SK-N-SH (cell line): ENCODE data around the gene PTGDS. TPM values are rescaled to one million over a fixed set of nuclear protein-coding genes. Genes with fewer than 3 reads are reported as not detected.
"Not testable (repeated sequence)": the region's sequence is repeated elsewhere in the genome, so short reads cannot be mapped to it uniquely, and the experiment has no call there.

Experiments
- CTCF ChIA-PET: fragments of 300-600, 350-600 bp; formaldehyde crosslinking; extraction: SDS; loops from one replicate; lab custom pipeline; 2021; lab: Yijun Ruan, JAX
- POLR2A ChIA-PET: fragments of 350-600 bp; sonication (Branson Sonifier 250); formaldehyde crosslinking; extraction: SDS; loops from one replicate; lab custom pipeline; 2020; ENCODE audit warnings: antibody characterized with exemption, inconsistent platforms; lab: Yijun Ruan, JAX
- DNase-seq: peaks from one replicate; pipeline ENCODE4 v3.0.0; 2012
- H2AFZ ChIP-seq: fragments of 200-600 bp; sonication (generic); 2 replicates; pipeline ENCODE4 v1.8.1; 2016; ENCODE audit warnings: antibody characterized with exemption, mild to moderate bottlenecking, low read depth
- H3F3A ChIP-seq: fragments of 200-600 bp; sonication (generic); replicated peaks from 2 replicates; pipeline ENCODE3; 2016; ENCODE audit warnings: antibody characterized with exemption, mild to moderate bottlenecking; ENCODE audit not compliant: insufficient read depth
- H3K27ac ChIP-seq, 2 experiments: fragments of 200-500 bp in 1 of 2; fragments of 200-600 bp in 1 of 2; sonication (Bioruptor generic) in 1 of 2; sonication (generic), shearing (Covaris generic) in 1 of 2; 2 replicates each; pipeline versions ENCODE4 v1.5.1 to v1.6.1; 2014 to 2016; ENCODE audit warnings: low read depth in 2 of 2, inconsistent platforms in 1 of 2, low read length in 1 of 2, mild to moderate bottlenecking in 1 of 2, mixed read lengths in 1 of 2
- H3K27me3 ChIP-seq: fragments of 200-600 bp; sonication (generic), shearing (Covaris generic); 2 replicates; pipeline ENCODE4 v1.6.1; 2016; ENCODE audit warnings: mixed run types; ENCODE audit not compliant: insufficient read depth
- H3K36me3 ChIP-seq, 2 experiments: fragments of 200-500 bp in 1 of 2; fragments of 200-600 bp in 1 of 2; sonication (Bioruptor generic) in 1 of 2; sonication (generic) in 1 of 2; replicated peaks in 1 of 2; 2 replicates each; pipeline versions ENCODE3 to v1.5.1; 2014 to 2016; ENCODE audit warnings: low read length in 1 of 2, mild to moderate bottlenecking in 1 of 2; ENCODE audit not compliant: insufficient read depth in 2 of 2, control insufficient read depth in 1 of 2
- H3K4me1 ChIP-seq, 2 experiments: fragments of 200-500 bp in 1 of 2; fragments of 200-600 bp in 1 of 2; sonication (Bioruptor generic) in 1 of 2; sonication (generic), shearing (Covaris generic) in 1 of 2; 2 replicates each; pipeline versions ENCODE4 v1.5.1 to v1.6.1; 2014 to 2016; ENCODE audit warnings: low read depth in 1 of 2, low read length in 1 of 2, mixed run types in 1 of 2; ENCODE audit not compliant: insufficient read depth in 2 of 2, control insufficient read depth in 1 of 2
- H3K4me2 ChIP-seq: fragments of 200-600 bp; sonication (generic), shearing (Covaris generic); 2 replicates; pipeline ENCODE4 v1.6.1; 2017; ENCODE audit warnings: mixed run types
- H3K4me3 ChIP-seq, 2 experiments: fragments of 200-500 bp in 1 of 2; fragments of 200-600 bp in 1 of 2; sonication (Bioruptor generic) in 1 of 2; sonication (generic), shearing (Covaris generic) in 1 of 2; 2 replicates each; pipeline versions ENCODE4 v1.5.1 to v1.8.1; 2014 to 2016; ENCODE audit warnings: low read depth in 2 of 2, inconsistent platforms in 1 of 2, low read length in 1 of 2, mild to moderate bottlenecking in 1 of 2, mixed read lengths in 1 of 2, moderate library complexity in 1 of 2
- H3K79me2 ChIP-seq: fragments of 200-600 bp; sonication (generic); 2 replicates; pipeline ENCODE4 v1.8.1; 2017; ENCODE audit warnings: mild to moderate bottlenecking; ENCODE audit not compliant: insufficient read depth
- H3K9ac ChIP-seq: fragments of 200-600 bp; sonication (generic); 2 replicates; pipeline ENCODE4 v1.6.1; 2017; ENCODE audit warnings: mixed run types
- H3K9me2 ChIP-seq: fragments of 200-600 bp; sonication (generic); 2 replicates; pipeline ENCODE4 v1.6.1; 2017; ENCODE audit warnings: mixed run types
- H3K9me3 ChIP-seq: fragments of 200-600 bp; sonication (generic); 2 replicates; pipeline ENCODE4 v1.6.1; 2017; ENCODE audit warnings: mixed run types, mild to moderate bottlenecking, moderate library complexity
- H4K20me1 ChIP-seq: fragments of 200-600 bp; sonication (generic); 2 replicates; pipeline ENCODE4 v1.6.1; 2017; ENCODE audit warnings: mild to moderate bottlenecking, mixed run types; ENCODE audit not compliant: insufficient read depth
- CHD2 ChIP-seq: fragments of 150-350 bp; IDR thresholded peaks from 2 replicates; pipeline ENCODE4 v1.6.1; 2018; ENCODE audit warnings: low read length; ENCODE audit not compliant: partially characterized antibody
- EZH2phosphoT487 ChIP-seq: fragments of 200-600 bp; sonication (generic); IDR thresholded peaks from 2 replicates; pipeline ENCODE4 v1.6.1; 2017; ENCODE audit warnings: low read depth, mixed run types, mild to moderate bottlenecking, antibody characterized with exemption, moderate library complexity, borderline replicate concordance
- FOSL2 ChIP-seq: IDR thresholded peaks from 2 replicates; pipeline ENCODE4 v1.4.0; 2012; ENCODE audit warnings: low read depth, mild to moderate bottlenecking, moderate library complexity, borderline replicate concordance
- GATA2 ChIP-seq: sonication (generic); formaldehyde crosslinking; IDR thresholded peaks from 2 replicates; pipeline ENCODE4 v1.5.0; 2020; ENCODE audit warnings: mild to moderate bottlenecking, missing genetic modification reagents
- MXI1 ChIP-seq: IDR thresholded peaks from 2 replicates; pipeline ENCODE4 v1.6.1; 2012; ENCODE audit warnings: mild to moderate bottlenecking, low read depth, low read length, improper control_type of control experiment
- NFIC ChIP-seq: IDR thresholded peaks from 2 replicates; pipeline ENCODE4 v1.4.0; 2012; ENCODE audit warnings: borderline replicate concordance
- POLR2AphosphoS5 ChIP-seq: IDR thresholded peaks from 2 replicates; pipeline ENCODE4 v1.6.1; 2012; ENCODE audit warnings: low read depth, low read length
- SIN3A ChIP-seq: IDR thresholded peaks from 2 replicates; pipeline ENCODE4 v1.6.1; 2012; ENCODE audit warnings: low read depth, mild to moderate bottlenecking, low read length, moderate library complexity, borderline replicate concordance
- SMC3 ChIP-seq: IDR thresholded peaks from 2 replicates; pipeline ENCODE4 v1.6.1; 2012; ENCODE audit warnings: low read depth, low read length, improper control_type of control experiment
- TCF12 ChIP-seq: IDR thresholded peaks from 2 replicates; pipeline ENCODE4 v1.4.0; 2012
- WGBS: methylation state at CpG from one replicate; pipeline ENCODE4 v1.1.6; 2017; ENCODE audit warnings: low lambda C conversion rate; 5-methylcytosine and 5-hydroxymethylcytosine counted together
- polyA plus RNA-seq, 3 experiments: library from polyadenylated mRNA; depleted of rRNA; stranded (reverse); fragments of >200 nt; gene quantifications; 2 replicates each; pipeline ENCODE4 v1.2.3, GENCODE V29; 2012
- TF ChIP-seq, protein P1 (sequence below): fragments of 200-600 bp; sonication (generic); IDR thresholded peaks from 2 replicates; pipeline ENCODE4 v1.6.1; 2017; ENCODE audit warnings: antibody characterized with exemption, mild to moderate bottlenecking, moderate library complexity
- TF ChIP-seq, protein P2 (sequence below): IDR thresholded peaks from 2 replicates; pipeline ENCODE4 v1.6.1; 2012; ENCODE audit warnings: mild to moderate bottlenecking, low read depth, low read length, moderate library complexity
- TF ChIP-seq, protein P3 (sequence below): IDR thresholded peaks from 2 replicates; pipeline ENCODE4; 2012
- TF ChIP-seq, protein P4 (sequence below): IDR thresholded peaks from 2 replicates; pipeline ENCODE4 v1.4.0; 2012; ENCODE audit warnings: low read depth, borderline replicate concordance
- TF ChIP-seq, protein P5 (sequence below): fragments of 150-350 bp; IDR thresholded peaks from 2 replicates; pipeline ENCODE4 v1.6.1; 2016; ENCODE audit warnings: mild to moderate bottlenecking, low read depth, low read length

PTGDS gene
- polyA plus RNA-seq, 1 of the 3 experiments (the other 2 are of a cell fraction): not detected

DNA sequence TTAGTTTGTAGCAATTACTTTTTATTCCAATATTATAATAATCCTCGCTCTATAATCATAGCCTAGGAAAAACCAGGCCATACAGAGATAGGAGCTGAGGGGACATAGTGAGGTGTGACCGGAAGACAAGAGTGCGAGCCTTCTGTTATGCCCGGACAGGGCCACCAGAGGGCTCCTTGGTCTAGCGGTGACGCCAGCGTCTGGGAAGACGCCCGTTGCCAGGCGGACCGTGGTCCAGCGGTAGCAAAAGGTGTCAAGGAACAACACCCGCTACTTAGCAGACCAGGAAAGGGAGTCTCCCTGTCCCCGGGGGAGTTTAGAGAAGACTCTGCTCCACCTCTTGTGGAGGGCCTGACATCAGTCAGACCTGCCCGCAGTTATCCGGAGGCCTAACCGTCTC is 27.0 kb downstream of the PTGDS start:
- H4K20me1 ChIP-seq, POLR2A ChIA-PET, H2AFZ ChIP-seq, H3K36me3 ChIP-seq, H3K4me1 ChIP-seq, H3K79me2 ChIP-seq, H3K4me3 ChIP-seq, H3K9me2 ChIP-seq, H3F3A ChIP-seq, H3K4me2 ChIP-seq, H3K27ac ChIP-seq, H3K9ac ChIP-seq, H3K27me3 ChIP-seq, H3K9me3 ChIP-seq, DNase-seq: not testable (repeated sequence)
- CTCF ChIA-PET: interaction anchor here (1.7 to 1.9 kb wide), 2 partner anchors 22 to 31 kb away, joined by 5 to 6 read pairs; no protein-coding TSS in a partner anchor
- peak; percentile 18; the same call in 1 of the 2 replicates for TF ChIP-seq SMC3
- TF ChIP-seq, protein P1, sequence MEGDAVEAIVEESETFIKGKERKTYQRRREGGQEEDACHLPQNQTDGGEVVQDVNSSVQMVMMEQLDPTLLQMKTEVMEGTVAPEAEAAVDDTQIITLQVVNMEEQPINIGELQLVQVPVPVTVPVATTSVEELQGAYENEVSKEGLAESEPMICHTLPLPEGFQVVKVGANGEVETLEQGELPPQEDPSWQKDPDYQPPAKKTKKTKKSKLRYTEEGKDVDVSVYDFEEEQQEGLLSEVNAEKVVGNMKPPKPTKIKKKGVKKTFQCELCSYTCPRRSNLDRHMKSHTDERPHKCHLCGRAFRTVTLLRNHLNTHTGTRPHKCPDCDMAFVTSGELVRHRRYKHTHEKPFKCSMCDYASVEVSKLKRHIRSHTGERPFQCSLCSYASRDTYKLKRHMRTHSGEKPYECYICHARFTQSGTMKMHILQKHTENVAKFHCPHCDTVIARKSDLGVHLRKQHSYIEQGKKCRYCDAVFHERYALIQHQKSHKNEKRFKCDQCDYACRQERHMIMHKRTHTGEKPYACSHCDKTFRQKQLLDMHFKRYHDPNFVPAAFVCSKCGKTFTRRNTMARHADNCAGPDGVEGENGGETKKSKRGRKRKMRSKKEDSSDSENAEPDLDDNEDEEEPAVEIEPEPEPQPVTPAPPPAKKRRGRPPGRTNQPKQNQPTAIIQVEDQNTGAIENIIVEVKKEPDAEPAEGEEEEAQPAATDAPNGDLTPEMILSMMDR: peak; percentile 52
- 45% methylated on average over 13 of the region's 17 CpGs for WGBS

DNA sequence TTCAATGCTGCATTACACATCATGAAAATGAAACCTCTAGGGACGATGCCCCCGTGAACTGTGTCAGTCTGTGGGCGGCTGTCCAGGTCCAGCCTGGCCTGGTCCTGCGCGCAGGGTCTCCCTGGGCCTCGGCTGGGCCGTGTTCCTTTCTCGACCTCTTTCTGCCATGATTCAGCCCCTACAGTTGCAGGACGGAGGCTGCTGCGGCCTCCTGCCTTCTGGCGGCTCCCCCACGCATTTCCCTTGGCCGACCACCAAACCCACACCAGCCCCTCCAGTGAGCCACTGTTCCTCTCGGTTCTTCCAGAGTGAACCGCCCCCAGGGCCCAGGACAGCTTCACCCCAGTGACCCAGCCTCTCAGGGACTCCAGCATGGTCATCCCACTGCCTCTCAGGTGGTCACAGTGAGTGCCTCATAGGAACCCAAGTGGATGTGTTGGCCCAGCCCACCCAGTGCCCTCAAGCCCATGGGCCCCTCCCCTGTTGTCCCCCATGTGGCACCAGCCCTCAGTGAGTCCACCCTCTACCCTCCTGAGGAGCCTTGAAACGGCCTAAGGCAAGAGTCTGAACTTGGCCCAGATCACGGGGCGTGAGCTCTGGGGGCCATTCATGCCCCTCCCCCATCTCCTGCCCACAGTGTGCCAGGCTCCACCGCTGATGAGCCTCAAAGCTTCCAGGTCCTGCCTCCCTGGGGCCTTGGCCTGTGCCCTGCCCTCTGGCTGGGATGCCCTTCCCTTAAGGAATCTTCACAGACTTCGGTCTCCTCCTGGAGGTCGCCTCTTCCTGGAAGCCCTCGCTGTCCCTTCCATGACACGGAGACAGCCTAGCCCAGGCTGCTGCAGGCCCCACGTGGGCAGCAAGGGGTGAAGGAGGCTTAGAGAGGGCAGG is 29.1 kb downstream of the PTGDS start:
- WGBS: 86% methylated on average over 18 of the region's 24 CpGs
- no peaks in the 10 kb centered on the region for H3K27me3 ChIP-seq
- ChIA-PET CTCF (interaction anchor here (0.6 to 3.1 kb wide), 5 partner anchors 13 to 62 kb away, joined by 3 to 16 read pairs (median 3); partner anchors contain the start of gene ABCA2), POLR2A (no interaction called here)
- no peak overlapping the region for H3K27ac ChIP-seq
- H3K9me2 ChIP-seq: no peaks in the 10 kb centered on the region
- H3K4me1 ChIP-seq: no peaks in the 10 kb centered on the region
- H4K20me1 ChIP-seq: no peaks in the 10 kb centered on the region
- peaks cover 0 to 6% of the 10 kb centered on the region in 2 experiments for H3K36me3 ChIP-seq
- no peaks in the 10 kb centered on the region for H3K9me3 ChIP-seq
- H3F3A ChIP-seq: no peaks in the 10 kb centered on the region
- H3K4me2 ChIP-seq: no peak overlapping the region
- H3K9ac ChIP-seq: no peak overlapping the region
- no peak overlapping the region for H3K4me3 ChIP-seq
- H2AFZ ChIP-seq: no peak overlapping the region
- no peaks in the 10 kb centered on the region for H3K79me2 ChIP-seq
- DNase-seq: no peak
- TF ChIP-seq, protein P2, sequence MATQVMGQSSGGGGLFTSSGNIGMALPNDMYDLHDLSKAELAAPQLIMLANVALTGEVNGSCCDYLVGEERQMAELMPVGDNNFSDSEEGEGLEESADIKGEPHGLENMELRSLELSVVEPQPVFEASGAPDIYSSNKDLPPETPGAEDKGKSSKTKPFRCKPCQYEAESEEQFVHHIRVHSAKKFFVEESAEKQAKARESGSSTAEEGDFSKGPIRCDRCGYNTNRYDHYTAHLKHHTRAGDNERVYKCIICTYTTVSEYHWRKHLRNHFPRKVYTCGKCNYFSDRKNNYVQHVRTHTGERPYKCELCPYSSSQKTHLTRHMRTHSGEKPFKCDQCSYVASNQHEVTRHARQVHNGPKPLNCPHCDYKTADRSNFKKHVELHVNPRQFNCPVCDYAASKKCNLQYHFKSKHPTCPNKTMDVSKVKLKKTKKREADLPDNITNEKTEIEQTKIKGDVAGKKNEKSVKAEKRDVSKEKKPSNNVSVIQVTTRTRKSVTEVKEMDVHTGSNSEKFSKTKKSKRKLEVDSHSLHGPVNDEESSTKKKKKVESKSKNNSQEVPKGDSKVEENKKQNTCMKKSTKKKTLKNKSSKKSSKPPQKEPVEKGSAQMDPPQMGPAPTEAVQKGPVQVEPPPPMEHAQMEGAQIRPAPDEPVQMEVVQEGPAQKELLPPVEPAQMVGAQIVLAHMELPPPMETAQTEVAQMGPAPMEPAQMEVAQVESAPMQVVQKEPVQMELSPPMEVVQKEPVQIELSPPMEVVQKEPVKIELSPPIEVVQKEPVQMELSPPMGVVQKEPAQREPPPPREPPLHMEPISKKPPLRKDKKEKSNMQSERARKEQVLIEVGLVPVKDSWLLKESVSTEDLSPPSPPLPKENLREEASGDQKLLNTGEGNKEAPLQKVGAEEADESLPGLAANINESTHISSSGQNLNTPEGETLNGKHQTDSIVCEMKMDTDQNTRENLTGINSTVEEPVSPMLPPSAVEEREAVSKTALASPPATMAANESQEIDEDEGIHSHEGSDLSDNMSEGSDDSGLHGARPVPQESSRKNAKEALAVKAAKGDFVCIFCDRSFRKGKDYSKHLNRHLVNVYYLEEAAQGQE: no peak
- TF ChIP-seq GATA2 (CRISPR knock-in tag) (no peak), POLR2AphosphoS5 (no peak), EZH2phosphoT487 (no peak), TCF12 (no peak), NFIC (no peak), FOSL2 (no peak), MXI1 (no peak), CHD2 (no peak), SIN3A (no peak)
- TF ChIP-seq, protein P3, sequence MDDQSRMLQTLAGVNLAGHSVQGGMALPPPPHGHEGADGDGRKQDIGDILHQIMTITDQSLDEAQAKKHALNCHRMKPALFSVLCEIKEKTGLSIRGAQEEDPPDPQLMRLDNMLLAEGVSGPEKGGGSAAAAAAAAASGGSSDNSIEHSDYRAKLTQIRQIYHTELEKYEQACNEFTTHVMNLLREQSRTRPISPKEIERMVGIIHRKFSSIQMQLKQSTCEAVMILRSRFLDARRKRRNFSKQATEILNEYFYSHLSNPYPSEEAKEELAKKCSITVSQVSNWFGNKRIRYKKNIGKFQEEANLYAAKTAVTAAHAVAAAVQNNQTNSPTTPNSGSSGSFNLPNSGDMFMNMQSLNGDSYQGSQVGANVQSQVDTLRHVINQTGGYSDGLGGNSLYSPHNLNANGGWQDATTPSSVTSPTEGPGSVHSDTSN: no peak
- TF ChIP-seq, protein P4, sequence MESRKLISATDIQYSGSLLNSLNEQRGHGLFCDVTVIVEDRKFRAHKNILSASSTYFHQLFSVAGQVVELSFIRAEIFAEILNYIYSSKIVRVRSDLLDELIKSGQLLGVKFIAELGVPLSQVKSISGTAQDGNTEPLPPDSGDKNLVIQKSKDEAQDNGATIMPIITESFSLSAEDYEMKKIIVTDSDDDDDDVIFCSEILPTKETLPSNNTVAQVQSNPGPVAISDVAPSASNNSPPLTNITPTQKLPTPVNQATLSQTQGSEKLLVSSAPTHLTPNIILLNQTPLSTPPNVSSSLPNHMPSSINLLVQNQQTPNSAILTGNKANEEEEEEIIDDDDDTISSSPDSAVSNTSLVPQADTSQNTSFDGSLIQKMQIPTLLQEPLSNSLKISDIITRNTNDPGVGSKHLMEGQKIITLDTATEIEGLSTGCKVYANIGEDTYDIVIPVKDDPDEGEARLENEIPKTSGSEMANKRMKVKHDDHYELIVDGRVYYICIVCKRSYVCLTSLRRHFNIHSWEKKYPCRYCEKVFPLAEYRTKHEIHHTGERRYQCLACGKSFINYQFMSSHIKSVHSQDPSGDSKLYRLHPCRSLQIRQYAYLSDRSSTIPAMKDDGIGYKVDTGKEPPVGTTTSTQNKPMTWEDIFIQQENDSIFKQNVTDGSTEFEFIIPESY: no peak
- TF ChIP-seq, protein P5, sequence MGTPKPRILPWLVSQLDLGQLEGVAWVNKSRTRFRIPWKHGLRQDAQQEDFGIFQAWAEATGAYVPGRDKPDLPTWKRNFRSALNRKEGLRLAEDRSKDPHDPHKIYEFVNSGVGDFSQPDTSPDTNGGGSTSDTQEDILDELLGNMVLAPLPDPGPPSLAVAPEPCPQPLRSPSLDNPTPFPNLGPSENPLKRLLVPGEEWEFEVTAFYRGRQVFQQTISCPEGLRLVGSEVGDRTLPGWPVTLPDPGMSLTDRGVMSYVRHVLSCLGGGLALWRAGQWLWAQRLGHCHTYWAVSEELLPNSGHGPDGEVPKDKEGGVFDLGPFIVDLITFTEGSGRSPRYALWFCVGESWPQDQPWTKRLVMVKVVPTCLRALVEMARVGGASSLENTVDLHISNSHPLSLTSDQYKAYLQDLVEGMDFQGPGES: no peak
